B cell (primary cell): Measurements from ENCODE around the gene PPP1R14B. TPM values are rescaled to one million over a fixed set of nuclear protein-coding genes. Genes with fewer than 3 reads are reported as not detected.

Experiments
- ATAC-seq: fragments of 200-7000 bp; cut with Tn5 transposase; one replicate; pipeline ENCODE4 v1.10.0; 2021; ENCODE audit warnings: low read depth, mild to moderate bottlenecking, moderate number of reproducible peaks, moderate library complexity
- CTCF ChIA-PET: fragments of 350-600 bp; sonication (Branson Sonifier 250); formaldehyde crosslinking; loops from one replicate; lab custom pipeline; 2021; ENCODE audit warnings: antibody characterized with exemption, inconsistent platforms; lab: Charles Lee
- POLR2A ChIA-PET: fragments of 350-600 bp; sonication (Branson Sonifier 250); formaldehyde crosslinking; loops from one replicate; lab custom pipeline; 2021; ENCODE audit warnings: antibody characterized with exemption; lab: Charles Lee
- DNase-seq: peaks from one replicate; pipeline ENCODE4 v3.0.0; 2013
- H2AFZ ChIP-seq: 2 replicates; pipeline ENCODE4 v1.6.1; 2012; ENCODE audit warnings: mild to moderate bottlenecking, low read depth, low read length; ENCODE audit not compliant: insufficient read depth, poor library complexity, severe bottlenecking
- H3K27ac ChIP-seq, 2 donors: 1 replicate in 1 of 2; 2 replicates in 1 of 2; pipeline ENCODE4 v1.5.1; 2012 to 2013; ENCODE audit warnings: low read length in 2 of 2, mild to moderate bottlenecking in 2 of 2, moderate library complexity in 1 of 2
- H3K27me3 ChIP-seq, 4 experiments: fragments of 200-600 bp in 1 of 4; sonication (generic) in 1 of 4; replicated peaks in 1 of 4; 1 replicate in 2 of 4; 2 replicates in 2 of 4; pipeline versions ENCODE4 v1.6.1 to v1.7.0; 2013 to 2016; ENCODE audit warnings: low read length in 3 of 4, mild to moderate bottlenecking in 2 of 4, mixed read lengths in 1 of 4, moderate library complexity in 1 of 4; ENCODE audit not compliant: insufficient read depth in 4 of 4, control insufficient read depth in 3 of 4; ENCODE audit errors: control extremely low read depth in 1 of 4
- H3K36me3 ChIP-seq, 2 experiments: replicated peaks in 1 of 2; 1 replicate in 1 of 2; 2 replicates in 1 of 2; pipeline versions ENCODE4 v1.6.1 to v1.7.1; 2013; ENCODE audit warnings: low read length in 1 of 2; ENCODE audit not compliant: insufficient read depth in 2 of 2, control insufficient read depth in 1 of 2; ENCODE audit errors: control extremely low read depth in 1 of 2, extremely low read depth in 1 of 2
- H3K4me1 ChIP-seq, 2 donors: fragments of 200-600 bp in 1 of 2; sonication (generic) in 1 of 2; 1 replicate in 1 of 2; 2 replicates in 1 of 2; pipeline versions ENCODE4 v1.5.1 to v1.6.1; 2013 to 2017; ENCODE audit warnings: low read length in 2 of 2; ENCODE audit not compliant: control insufficient read depth in 2 of 2, insufficient read depth in 2 of 2
- H3K4me2 ChIP-seq: replicated peaks from 2 replicates; pipeline ENCODE3; 2012; ENCODE audit warnings: mild to moderate bottlenecking, low read depth, low read length; ENCODE audit not compliant: poor library complexity, severe bottlenecking
- H3K4me3 ChIP-seq, 5 experiments: fragments of 200-600 bp in 1 of 5; sonication (generic) in 1 of 5; 1 replicate in 3 of 5; 2 replicates in 2 of 5; pipeline versions ENCODE4 v1.5.1 to v1.7.0; 2011 to 2016; ENCODE audit warnings: low read length in 4 of 5, mild to moderate bottlenecking in 4 of 5, low read depth in 2 of 5, control low read depth in 1 of 5, moderate library complexity in 1 of 5; ENCODE audit not compliant: insufficient read depth in 1 of 5; ENCODE audit errors: control extremely low read depth in 1 of 5, extremely low read depth in 1 of 5
- H3K79me2 ChIP-seq: fragments of 200-600 bp; sonication (generic); one replicate; pipeline ENCODE4 v1.6.0; 2016; ENCODE audit warnings: low read length; ENCODE audit not compliant: control insufficient read depth, insufficient read depth
- H3K9ac ChIP-seq: fragments of 200-600 bp; sonication (generic); 2 replicates; pipeline ENCODE4 v1.6.1; 2017; ENCODE audit warnings: mild to moderate bottlenecking, low read length, moderate library complexity
- H3K9me3 ChIP-seq, 3 donors: one replicate each; pipeline versions ENCODE4 v1.6.1 to v1.7.1; 2013; ENCODE audit warnings: low read length in 2 of 3; ENCODE audit not compliant: control insufficient read depth in 2 of 3, insufficient read depth in 1 of 3; ENCODE audit errors: control extremely low read depth in 1 of 3
- H4K20me1 ChIP-seq: 2 replicates; pipeline ENCODE4 v1.6.0; 2012; ENCODE audit warnings: mild to moderate bottlenecking, low read length; ENCODE audit not compliant: insufficient read depth, control insufficient read depth, poor library complexity, severe bottlenecking
- H3K27ac Mint-ChIP-seq: one replicate; pipeline ENCODE4 v1.8.0; 2021; ENCODE audit warnings: mixed read lengths
- H3K27me3 Mint-ChIP-seq: one replicate; pipeline ENCODE4 v1.8.0; 2021; ENCODE audit warnings: mixed read lengths
- H3K4me1 Mint-ChIP-seq: one replicate; pipeline ENCODE4 v1.8.0; 2021; ENCODE audit warnings: mixed read lengths
- H3K4me3 Mint-ChIP-seq: one replicate; pipeline ENCODE4 v1.8.0; 2021; ENCODE audit warnings: mixed read lengths
- H3K9me3 Mint-ChIP-seq: one replicate; pipeline ENCODE4 v1.8.0; 2022; ENCODE audit warnings: mixed read lengths; ENCODE audit not compliant: insufficient read depth
- EZH2 ChIP-seq: IDR thresholded peaks from 2 replicates; pipeline ENCODE4 v1.6.1; 2012; ENCODE audit warnings: borderline replicate concordance, low read depth, mild to moderate bottlenecking, moderate library complexity, low read length; ENCODE audit not compliant: insufficient read depth, poor library complexity, severe bottlenecking
- WGBS: methylation state at CpG from one replicate; pipeline ENCODE4 v1.1.5; 2013; ENCODE audit warnings: missing lambda C conversion rate; ENCODE audit not compliant: insufficient coverage; 5-methylcytosine and 5-hydroxymethylcytosine counted together
- intact Hi-C: fragments of 100-400 bp; cut with micrococcal nuclease; formaldehyde crosslinking; loops from one replicate; pipeline ENCODE4 v1.10.0; 2022
- polyA plus RNA-seq: library from polyadenylated mRNA; depleted of rRNA; stranded (reverse); fragments of >200 nt; gene quantifications from 2 replicates; pipeline ENCODE4 v1.2.3, GENCODE V29; 2012
- total RNA-seq, 2 donors: library from RNA; stranded (reverse); fragments of 120-200 nt in 1 of 2; gene quantifications; 1 replicate in 1 of 2; 2 replicates in 1 of 2; pipeline versions ENCODE4 v1.2.3 to v1.2.4, GENCODE V29; 2013 to 2022
- TF ChIP-seq, protein P1 (sequence below): fragments of 200-600 bp; IDR thresholded peaks from one replicate; pipeline ENCODE4 v1.8.0; 2022; ENCODE audit warnings: antibody characterized with exemption, mild to moderate bottlenecking

Gene PPP1R14B
- total and polyA plus RNA-seq, 2 donors (not counting 1 experiment from before 2014, with no cell fraction given), result 41.2 to 51.0 TPM

DNA sequence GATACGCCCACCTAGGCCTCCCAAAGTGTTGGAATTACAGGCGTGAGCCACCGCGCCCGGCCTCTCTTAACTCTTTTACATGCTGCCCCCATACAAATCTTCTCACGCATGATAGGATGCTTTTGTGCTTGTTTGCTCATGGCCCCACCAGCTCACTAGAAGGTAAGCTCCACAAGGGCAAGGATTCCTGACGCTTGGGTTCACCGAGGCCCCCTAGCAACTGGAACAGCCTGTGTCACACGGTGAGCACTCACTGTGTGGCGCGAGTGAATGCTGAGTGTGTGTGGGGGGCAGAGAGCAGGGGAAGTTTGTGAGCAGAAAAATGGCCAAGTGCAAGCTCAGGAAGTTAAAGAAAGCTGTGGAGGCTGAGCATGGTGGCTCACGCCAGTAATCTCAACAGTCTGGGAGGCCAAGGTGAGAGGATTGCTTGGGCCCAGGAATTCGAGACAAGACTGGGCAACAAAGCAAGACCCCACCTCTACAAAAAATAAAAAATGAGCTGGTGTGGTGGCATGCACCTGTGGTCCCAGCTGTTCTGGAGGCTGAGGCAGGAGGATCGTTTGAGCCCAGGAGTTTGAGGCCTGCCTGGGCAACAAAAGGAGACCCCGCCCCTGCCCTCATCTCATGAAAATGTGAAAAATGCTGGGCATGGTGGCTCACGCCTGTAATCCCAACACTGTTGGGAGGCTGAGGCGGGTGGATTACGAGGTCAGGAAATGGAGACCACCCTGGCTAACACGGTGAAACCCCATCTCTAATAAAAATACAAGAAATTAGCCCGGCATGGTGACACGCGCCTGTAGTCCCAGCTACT lies 35.4 kb upstream of the PPP1R14B start:
- H3K27me3 Mint-ChIP-seq, result no peaks in the 10 kb centered on the region
- Histone ChIP-seq H3K27ac (no peak overlapping the region), H3K4me2 (no peak overlapping the region), H3K4me3 (no peak overlapping the region), H3K27me3 (no peaks in the 10 kb centered on the region), H3K9ac (no peak overlapping the region), H3K79me2 (peaks cover 34% of the 10 kb centered on the region), H4K20me1 (peaks cover 3% of the 10 kb centered on the region), H3K4me1 (peaks cover 13 to 18% of the 10 kb centered on the region in 2 donors), H2AFZ (no peak overlapping the region), H3K36me3 (peaks cover 0 to 13% of the 10 kb centered on the region in 2 experiments), H3K9me3 (no peaks in the 10 kb centered on the region)
- DNase-seq (no peak), ATAC-seq (no peak)
- POLR2A ChIA-PET, result interaction anchor here (5.7 kb wide), 1 partner anchor 12 kb away, joined by 67 read pairs; no protein-coding TSS in a partner anchor
- H3K4me1 Mint-ChIP-seq, result peaks cover 20% of the 10 kb centered on the region
- WGBS, result 100% methylated on average over 13 of the region's 22 CpGs
- H3K27ac Mint-ChIP-seq, result no peak overlapping the region
- intact Hi-C loops, result no loop called here
- no peak overlapping the region for H3K4me3 Mint-ChIP-seq
- CTCF ChIA-PET, result interaction anchor here (1.6 to 4.6 kb wide), 3 partner anchors 11 to 78 kb away, joined by 3 to 33 read pairs (median 8); no protein-coding TSS in a partner anchor
- no peaks in the 10 kb centered on the region for H3K9me3 Mint-ChIP-seq
- TF ChIP-seq, protein P1, sequence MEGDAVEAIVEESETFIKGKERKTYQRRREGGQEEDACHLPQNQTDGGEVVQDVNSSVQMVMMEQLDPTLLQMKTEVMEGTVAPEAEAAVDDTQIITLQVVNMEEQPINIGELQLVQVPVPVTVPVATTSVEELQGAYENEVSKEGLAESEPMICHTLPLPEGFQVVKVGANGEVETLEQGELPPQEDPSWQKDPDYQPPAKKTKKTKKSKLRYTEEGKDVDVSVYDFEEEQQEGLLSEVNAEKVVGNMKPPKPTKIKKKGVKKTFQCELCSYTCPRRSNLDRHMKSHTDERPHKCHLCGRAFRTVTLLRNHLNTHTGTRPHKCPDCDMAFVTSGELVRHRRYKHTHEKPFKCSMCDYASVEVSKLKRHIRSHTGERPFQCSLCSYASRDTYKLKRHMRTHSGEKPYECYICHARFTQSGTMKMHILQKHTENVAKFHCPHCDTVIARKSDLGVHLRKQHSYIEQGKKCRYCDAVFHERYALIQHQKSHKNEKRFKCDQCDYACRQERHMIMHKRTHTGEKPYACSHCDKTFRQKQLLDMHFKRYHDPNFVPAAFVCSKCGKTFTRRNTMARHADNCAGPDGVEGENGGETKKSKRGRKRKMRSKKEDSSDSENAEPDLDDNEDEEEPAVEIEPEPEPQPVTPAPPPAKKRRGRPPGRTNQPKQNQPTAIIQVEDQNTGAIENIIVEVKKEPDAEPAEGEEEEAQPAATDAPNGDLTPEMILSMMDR, result no peak
- no peak for TF ChIP-seq EZH2
